WTC11 (cell line): ENCODE data around the gene SPRED2. TPM values are rescaled to one million over a fixed set of nuclear protein-coding genes. Genes with fewer than 3 reads are reported as not detected.
A peak's percentile ranks its signal among the peaks of the same experiment; 100 is the strongest.

Source experiments
- ATAC-seq: fragments of 200-7000 bp; cut with Tn5 transposase; 2 replicates; pipeline ENCODE4 v1.10.0; 2021; ENCODE audit warnings: mild to moderate bottlenecking, moderate library complexity
- CTCF ChIA-PET: fragments of 300-600 bp; sonication (Branson Sonifier 250); formaldehyde crosslinking; loops from one replicate; lab custom pipeline; 2021; ENCODE audit warnings: antibody characterized with exemption; lab: Charles Lee
- POLR2A ChIA-PET: fragments of 350-600 bp; sonication (Branson Sonifier 250); formaldehyde crosslinking; loops from one replicate; lab custom pipeline; 2021; ENCODE audit warnings: antibody characterized with exemption; lab: Charles Lee
- DNase-seq: peaks from one replicate; pipeline ENCODE4 v3.0.0; 2021; ENCODE audit warnings: low spot score
- H3K27ac Mint-ChIP-seq: 2 replicates; pipeline ENCODE4 v1.8.0; 2021; ENCODE audit warnings: mixed read lengths
- H3K27me3 Mint-ChIP-seq: 2 replicates; pipeline ENCODE4 v1.8.0; 2021; ENCODE audit warnings: low read depth, mild to moderate bottlenecking, moderate library complexity, mixed read lengths
- H3K36me3 Mint-ChIP-seq: 2 replicates; pipeline ENCODE4 v1.8.0; 2021; ENCODE audit warnings: mixed read lengths
- H3K4me1 Mint-ChIP-seq: 2 replicates; pipeline ENCODE4 v1.8.0; 2022; ENCODE audit warnings: mixed read lengths
- H3K4me3 Mint-ChIP-seq: 2 replicates; pipeline ENCODE4 v1.8.0; 2021; ENCODE audit warnings: mild to moderate bottlenecking, moderate library complexity, mixed read lengths
- H3K9me3 Mint-ChIP-seq: 2 replicates; pipeline ENCODE4 v1.8.0; 2021; ENCODE audit warnings: mixed read lengths
- CBFB ChIP-seq: sonication (generic); formaldehyde crosslinking; IDR thresholded peaks from 2 replicates; pipeline ENCODE4 v1.8.1; 2022; ENCODE audit warnings: mild to moderate bottlenecking, low read depth, missing genetic modification reagents
- CREM ChIP-seq: sonication (generic); formaldehyde crosslinking; IDR thresholded peaks from 2 replicates; pipeline ENCODE4 v1.8.1; 2022; ENCODE audit warnings: mild to moderate bottlenecking, missing genetic modification reagents, moderate library complexity
- ESRRA ChIP-seq: sonication (generic); formaldehyde crosslinking; IDR thresholded peaks from 2 replicates; pipeline ENCODE4 v1.8.1; 2022; ENCODE audit warnings: mild to moderate bottlenecking, missing genetic modification reagents, borderline replicate concordance
- GABPB1 ChIP-seq: sonication (generic); formaldehyde crosslinking; IDR thresholded peaks from 2 replicates; pipeline ENCODE4 v1.8.1; 2023; ENCODE audit warnings: mild to moderate bottlenecking, missing genetic modification reagents
- IRF2 ChIP-seq: sonication (generic); formaldehyde crosslinking; IDR thresholded peaks from 2 replicates; pipeline ENCODE4 v1.8.0; 2022; ENCODE audit warnings: low read depth, missing genetic modification reagents, borderline replicate concordance
- JUN ChIP-seq: sonication (generic); formaldehyde crosslinking; IDR thresholded peaks from 2 replicates; pipeline ENCODE4 v1.8.0; 2023; ENCODE audit warnings: mild to moderate bottlenecking, missing genetic modification reagents
- MYBL2 ChIP-seq: sonication (generic); formaldehyde crosslinking; IDR thresholded peaks from 2 replicates; pipeline ENCODE4 v1.8.1; 2023; ENCODE audit warnings: mild to moderate bottlenecking, moderate library complexity, missing genetic modification reagents
- OVOL2 ChIP-seq: fragments of 250-450 bp; sonication (Bioruptor Pico); IDR thresholded peaks from 2 replicates; pipeline ENCODE4 v1.9.0; 2021; ENCODE audit warnings: mild to moderate bottlenecking, borderline replicate concordance
- PRDM15 ChIP-seq: sonication (generic); formaldehyde crosslinking; IDR thresholded peaks from 2 replicates; pipeline ENCODE4 v1.8.0; 2022; ENCODE audit warnings: missing genetic modification reagents
- SMAD4 ChIP-seq: sonication (generic); formaldehyde crosslinking; IDR thresholded peaks from 2 replicates; pipeline ENCODE4 v1.8.0; 2022; ENCODE audit warnings: mild to moderate bottlenecking, missing genetic modification reagents
- TCF7 ChIP-seq: sonication (generic); formaldehyde crosslinking; IDR thresholded peaks from 2 replicates; pipeline ENCODE4 v1.8.0; 2022; ENCODE audit warnings: mild to moderate bottlenecking, low read depth, missing genetic modification reagents, moderate library complexity
- USF2 ChIP-seq: sonication (generic); formaldehyde crosslinking; IDR thresholded peaks from 2 replicates; pipeline ENCODE4 v1.8.1; 2023; ENCODE audit warnings: mild to moderate bottlenecking, missing genetic modification reagents, moderate library complexity
- ZNF121 ChIP-seq: sonication (generic); formaldehyde crosslinking; IDR thresholded peaks from 2 replicates; pipeline ENCODE4 v1.8.0; 2023; ENCODE audit warnings: missing genetic modification reagents
- ZNF263 ChIP-seq: sonication (generic); formaldehyde crosslinking; IDR thresholded peaks from 2 replicates; pipeline ENCODE4 v1.8.1; 2022; ENCODE audit warnings: low read depth, mild to moderate bottlenecking, moderate library complexity, missing genetic modification reagents
- ZNF671 ChIP-seq: fragments of 250-450 bp; sonication (Bioruptor Pico); IDR thresholded peaks from 2 replicates; pipeline ENCODE4 v1.8.0; 2021; ENCODE audit warnings: mild to moderate bottlenecking
- total RNA-seq: library from RNA; stranded (reverse); gene quantifications from 3 replicates; pipeline ENCODE4 v1.2.3, GENCODE V29; 2021
- TF ChIP-seq, protein P1 (sequence below): fragments of 250-450 bp; sonication (Bioruptor Pico); IDR thresholded peaks from 2 replicates; pipeline ENCODE4 v2.1.2; 2022; ENCODE audit warnings: mild to moderate bottlenecking, moderate library complexity
- TF ChIP-seq, protein P2 (sequence below): sonication (generic); formaldehyde crosslinking; IDR thresholded peaks from 2 replicates; pipeline ENCODE4 v1.8.1; 2023; ENCODE audit warnings: mild to moderate bottlenecking, missing genetic modification reagents
- TF ChIP-seq, protein P3 (sequence below): sonication (generic); formaldehyde crosslinking; IDR thresholded peaks from 2 replicates; pipeline ENCODE4 v1.8.1; 2023; ENCODE audit warnings: mild to moderate bottlenecking, moderate library complexity, missing genetic modification reagents

SPRED2 gene
- total RNA-seq, 1 experiment from 2014 or later: 34.1 TPM

GRCh38 chr2:65436824-65437221 is 4.4 kb upstream of the SPRED2 start:
- H3K27me3 Mint-ChIP-seq: peaks cover 70% of the 10 kb centered on the region
- H3K4me3 Mint-ChIP-seq: peak overlapping the region; percentile 94
- CTCF ChIA-PET: interaction anchor here (0.9 to 2.1 kb wide), 4 partner anchors 79 to 172 kb away, joined by 3 to 6 read pairs (median 3); no protein-coding TSS in a partner anchor
- H3K4me1 Mint-ChIP-seq: peaks cover 42% of the 10 kb centered on the region
- POLR2A ChIA-PET: interaction anchor here (1.0 kb wide), 1 partner anchor 161 kb away, joined by 3 read pairs; no protein-coding TSS in a partner anchor
- H3K27ac Mint-ChIP-seq: peak overlapping the region; percentile 16; the same call in 1 of the 2 replicates
- H3K36me3 Mint-ChIP-seq: no peaks in the 10 kb centered on the region
- DNase-seq: peak; percentile 18
- 0 out of 2 replicates have a peak, but pooled peaks have one; percentile 3 for TF ChIP-seq PRDM15
- no peak for TF ChIP-seq ESRRA (CRISPR knock-in tag)
- TF ChIP-seq, all 79 proteins: peak for 1
- no peak for ATAC-seq
- no peaks in the 10 kb centered on the region for H3K9me3 Mint-ChIP-seq

GRCh38 chr2:65436169-65436823 is 3.9 kb upstream of the SPRED2 start:
- H3K27me3 Mint-ChIP-seq: peaks cover 68% of the 10 kb centered on the region
- peak overlapping the region; percentile 94 for H3K27ac Mint-ChIP-seq
- ATAC-seq (peak; percentile 2; the same call in 1 of the 2 replicates), DNase-seq (peak; percentile 66)
- no peaks in the 10 kb centered on the region for H3K36me3 Mint-ChIP-seq
- peaks cover 42% of the 10 kb centered on the region for H3K4me1 Mint-ChIP-seq
- ChIA-PET POLR2A (interaction anchor here (1.0 kb wide), 1 partner anchor 161 kb away, joined by 3 read pairs; no protein-coding TSS in a partner anchor), CTCF (interaction anchor here (0.5 to 2.1 kb wide), 4 partner anchors 79 to 437 kb away, joined by 3 to 6 read pairs (median 4); no protein-coding TSS in a partner anchor)
- no peaks in the 10 kb centered on the region for H3K9me3 Mint-ChIP-seq
- H3K4me3 Mint-ChIP-seq: peak overlapping the region; percentile 94
- TF ChIP-seq IRF2 (CRISPR knock-in tag) (no peak), ZNF121 (CRISPR knock-in tag) (no peak), CBFB (CRISPR knock-in tag) (no peak), SMAD4 (no peak), ESRRA (CRISPR knock-in tag) (no peak), OVOL2 (CRISPR knock-in tag) (no peak), CREM (CRISPR knock-in tag) (peak; percentile 8; the same call in 1 of the 2 replicates), ZNF263 (0 out of 2 replicates have a peak, but pooled peaks have one; percentile 5), MYBL2 (CRISPR knock-in tag) (no peak), PRDM15 (peak; percentile 46; the same call in 1 of the 2 replicates), USF2 (CRISPR knock-in tag) (no peak), ZNF671 (CRISPR knock-in tag) (no peak), TCF7 (no peak), GABPB1 (peak; percentile 98), JUN (CRISPR knock-in tag) (no peak)
- TF ChIP-seq, protein P1, sequence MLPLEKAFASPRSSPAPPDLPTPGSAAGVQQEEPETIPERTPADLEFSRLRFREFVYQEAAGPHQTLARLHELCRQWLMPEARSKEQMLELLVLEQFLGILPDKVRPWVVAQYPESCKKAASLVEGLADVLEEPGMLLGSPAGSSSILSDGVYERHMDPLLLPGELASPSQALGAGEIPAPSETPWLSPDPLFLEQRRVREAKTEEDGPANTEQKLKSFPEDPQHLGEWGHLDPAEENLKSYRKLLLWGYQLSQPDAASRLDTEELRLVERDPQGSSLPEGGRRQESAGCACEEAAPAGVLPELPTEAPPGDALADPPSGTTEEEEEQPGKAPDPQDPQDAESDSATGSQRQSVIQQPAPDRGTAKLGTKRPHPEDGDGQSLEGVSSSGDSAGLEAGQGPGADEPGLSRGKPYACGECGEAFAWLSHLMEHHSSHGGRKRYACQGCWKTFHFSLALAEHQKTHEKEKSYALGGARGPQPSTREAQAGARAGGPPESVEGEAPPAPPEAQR (CRISPR knock-in tag): no peak
- TF ChIP-seq, protein P2, sequence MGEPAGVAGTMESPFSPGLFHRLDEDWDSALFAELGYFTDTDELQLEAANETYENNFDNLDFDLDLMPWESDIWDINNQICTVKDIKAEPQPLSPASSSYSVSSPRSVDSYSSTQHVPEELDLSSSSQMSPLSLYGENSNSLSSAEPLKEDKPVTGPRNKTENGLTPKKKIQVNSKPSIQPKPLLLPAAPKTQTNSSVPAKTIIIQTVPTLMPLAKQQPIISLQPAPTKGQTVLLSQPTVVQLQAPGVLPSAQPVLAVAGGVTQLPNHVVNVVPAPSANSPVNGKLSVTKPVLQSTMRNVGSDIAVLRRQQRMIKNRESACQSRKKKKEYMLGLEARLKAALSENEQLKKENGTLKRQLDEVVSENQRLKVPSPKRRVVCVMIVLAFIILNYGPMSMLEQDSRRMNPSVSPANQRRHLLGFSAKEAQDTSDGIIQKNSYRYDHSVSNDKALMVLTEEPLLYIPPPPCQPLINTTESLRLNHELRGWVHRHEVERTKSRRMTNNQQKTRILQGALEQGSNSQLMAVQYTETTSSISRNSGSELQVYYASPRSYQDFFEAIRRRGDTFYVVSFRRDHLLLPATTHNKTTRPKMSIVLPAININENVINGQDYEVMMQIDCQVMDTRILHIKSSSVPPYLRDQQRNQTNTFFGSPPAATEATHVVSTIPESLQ (CRISPR knock-in tag): no peak
- TF ChIP-seq, protein P3, sequence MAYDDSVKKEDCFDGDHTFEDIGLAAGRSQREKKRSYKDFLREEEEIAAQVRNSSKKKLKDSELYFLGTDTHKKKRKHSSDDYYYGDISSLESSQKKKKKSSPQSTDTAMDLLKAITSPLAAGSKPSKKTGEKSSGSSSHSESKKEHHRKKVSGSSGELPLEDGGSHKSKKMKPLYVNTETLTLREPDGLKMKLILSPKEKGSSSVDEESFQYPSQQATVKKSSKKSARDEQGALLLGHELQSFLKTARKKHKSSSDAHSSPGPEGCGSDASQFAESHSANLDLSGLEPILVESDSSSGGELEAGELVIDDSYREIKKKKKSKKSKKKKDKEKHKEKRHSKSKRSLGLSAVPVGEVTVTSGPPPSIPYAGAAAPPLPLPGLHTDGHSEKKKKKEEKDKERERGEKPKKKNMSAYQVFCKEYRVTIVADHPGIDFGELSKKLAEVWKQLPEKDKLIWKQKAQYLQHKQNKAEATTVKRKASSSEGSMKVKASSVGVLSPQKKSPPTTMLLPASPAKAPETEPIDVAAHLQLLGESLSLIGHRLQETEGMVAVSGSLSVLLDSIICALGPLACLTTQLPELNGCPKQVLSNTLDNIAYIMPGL (CRISPR knock-in tag): peak; percentile 33; the same call in 1 of the 2 replicates
